SK-N-SH (cell line): Measurements from ENCODE around the gene KLHL41. TPM values are rescaled to one million over a fixed set of nuclear protein-coding genes. Genes with fewer than 3 reads are reported as not detected.
"Not testable (repeated sequence)": the region's sequence is repeated elsewhere in the genome, so short reads cannot be mapped to it uniquely, and the experiment has no call there.

ENCODE experiments used
- CTCF ChIA-PET: fragments of 300-600, 350-600 bp; formaldehyde crosslinking; extraction: SDS; loops from one replicate; lab custom pipeline; 2021; lab: Yijun Ruan, JAX
- POLR2A ChIA-PET: fragments of 350-600 bp; sonication (Branson Sonifier 250); formaldehyde crosslinking; extraction: SDS; loops from one replicate; lab custom pipeline; 2020; ENCODE audit warnings: antibody characterized with exemption, inconsistent platforms; lab: Yijun Ruan, JAX
- DNase-seq: peaks from one replicate; pipeline ENCODE4 v3.0.0; 2012
- H2AFZ ChIP-seq: fragments of 200-600 bp; sonication (generic); 2 replicates; pipeline ENCODE4 v1.8.1; 2016; ENCODE audit warnings: antibody characterized with exemption, mild to moderate bottlenecking, low read depth
- H3F3A ChIP-seq: fragments of 200-600 bp; sonication (generic); replicated peaks from 2 replicates; pipeline ENCODE3; 2016; ENCODE audit warnings: antibody characterized with exemption, mild to moderate bottlenecking; ENCODE audit not compliant: insufficient read depth
- H3K27ac ChIP-seq, 2 experiments: fragments of 200-500 bp in 1 of 2; fragments of 200-600 bp in 1 of 2; sonication (Bioruptor generic) in 1 of 2; sonication (generic), shearing (Covaris generic) in 1 of 2; 2 replicates each; pipeline versions ENCODE4 v1.5.1 to v1.6.1; 2014 to 2016; ENCODE audit warnings: low read depth in 2 of 2, inconsistent platforms in 1 of 2, low read length in 1 of 2, mild to moderate bottlenecking in 1 of 2, mixed read lengths in 1 of 2
- H3K27me3 ChIP-seq: fragments of 200-600 bp; sonication (generic), shearing (Covaris generic); 2 replicates; pipeline ENCODE4 v1.6.1; 2016; ENCODE audit warnings: mixed run types; ENCODE audit not compliant: insufficient read depth
- H3K36me3 ChIP-seq, 2 experiments: fragments of 200-500 bp in 1 of 2; fragments of 200-600 bp in 1 of 2; sonication (Bioruptor generic) in 1 of 2; sonication (generic) in 1 of 2; replicated peaks in 1 of 2; 2 replicates each; pipeline versions ENCODE3 to v1.5.1; 2014 to 2016; ENCODE audit warnings: low read length in 1 of 2, mild to moderate bottlenecking in 1 of 2; ENCODE audit not compliant: insufficient read depth in 2 of 2, control insufficient read depth in 1 of 2
- H3K4me1 ChIP-seq, 2 experiments: fragments of 200-500 bp in 1 of 2; fragments of 200-600 bp in 1 of 2; sonication (Bioruptor generic) in 1 of 2; sonication (generic), shearing (Covaris generic) in 1 of 2; 2 replicates each; pipeline versions ENCODE4 v1.5.1 to v1.6.1; 2014 to 2016; ENCODE audit warnings: low read depth in 1 of 2, low read length in 1 of 2, mixed run types in 1 of 2; ENCODE audit not compliant: insufficient read depth in 2 of 2, control insufficient read depth in 1 of 2
- H3K4me2 ChIP-seq: fragments of 200-600 bp; sonication (generic), shearing (Covaris generic); 2 replicates; pipeline ENCODE4 v1.6.1; 2017; ENCODE audit warnings: mixed run types
- H3K4me3 ChIP-seq, 2 experiments: fragments of 200-500 bp in 1 of 2; fragments of 200-600 bp in 1 of 2; sonication (Bioruptor generic) in 1 of 2; sonication (generic), shearing (Covaris generic) in 1 of 2; 2 replicates each; pipeline versions ENCODE4 v1.5.1 to v1.8.1; 2014 to 2016; ENCODE audit warnings: low read depth in 2 of 2, inconsistent platforms in 1 of 2, low read length in 1 of 2, mild to moderate bottlenecking in 1 of 2, mixed read lengths in 1 of 2, moderate library complexity in 1 of 2
- H3K79me2 ChIP-seq: fragments of 200-600 bp; sonication (generic); 2 replicates; pipeline ENCODE4 v1.8.1; 2017; ENCODE audit warnings: mild to moderate bottlenecking; ENCODE audit not compliant: insufficient read depth
- H3K9ac ChIP-seq: fragments of 200-600 bp; sonication (generic); 2 replicates; pipeline ENCODE4 v1.6.1; 2017; ENCODE audit warnings: mixed run types
- H3K9me2 ChIP-seq: fragments of 200-600 bp; sonication (generic); 2 replicates; pipeline ENCODE4 v1.6.1; 2017; ENCODE audit warnings: mixed run types
- H3K9me3 ChIP-seq: fragments of 200-600 bp; sonication (generic); 2 replicates; pipeline ENCODE4 v1.6.1; 2017; ENCODE audit warnings: mixed run types, mild to moderate bottlenecking, moderate library complexity
- H4K20me1 ChIP-seq: fragments of 200-600 bp; sonication (generic); 2 replicates; pipeline ENCODE4 v1.6.1; 2017; ENCODE audit warnings: mild to moderate bottlenecking, mixed run types; ENCODE audit not compliant: insufficient read depth
- CHD2 ChIP-seq: fragments of 150-350 bp; IDR thresholded peaks from 2 replicates; pipeline ENCODE4 v1.6.1; 2018; ENCODE audit warnings: low read length; ENCODE audit not compliant: partially characterized antibody
- EP300 ChIP-seq, 2 experiments: IDR thresholded peaks; 2 replicates each; pipeline versions ENCODE4 v1.4.0 to v1.6.1; 2012; ENCODE audit warnings: borderline replicate concordance in 1 of 2, low read depth in 1 of 2, low read length in 1 of 2
- EZH2phosphoT487 ChIP-seq: fragments of 200-600 bp; sonication (generic); IDR thresholded peaks from 2 replicates; pipeline ENCODE4 v1.6.1; 2017; ENCODE audit warnings: low read depth, mixed run types, mild to moderate bottlenecking, antibody characterized with exemption, moderate library complexity, borderline replicate concordance
- FOSL2 ChIP-seq: IDR thresholded peaks from 2 replicates; pipeline ENCODE4 v1.4.0; 2012; ENCODE audit warnings: low read depth, mild to moderate bottlenecking, moderate library complexity, borderline replicate concordance
- FOXM1 ChIP-seq: IDR thresholded peaks from 2 replicates; pipeline ENCODE4 v1.4.0; 2012; ENCODE audit warnings: low read depth, mild to moderate bottlenecking
- JUND ChIP-seq: IDR thresholded peaks from 2 replicates; pipeline ENCODE4 v1.4.0; 2012
- MEF2A ChIP-seq: IDR thresholded peaks from 2 replicates; pipeline ENCODE4 v1.4.0; 2012; ENCODE audit warnings: low read depth, borderline replicate concordance
- MXI1 ChIP-seq: IDR thresholded peaks from 2 replicates; pipeline ENCODE4 v1.6.1; 2012; ENCODE audit warnings: mild to moderate bottlenecking, low read depth, low read length, improper control_type of control experiment
- PBX3 ChIP-seq: IDR thresholded peaks from 2 replicates; pipeline ENCODE4; 2012
- RAD21 ChIP-seq: IDR thresholded peaks from 2 replicates; pipeline ENCODE4 v1.6.1; 2012; ENCODE audit warnings: mild to moderate bottlenecking, low read length
- RFX5 ChIP-seq: IDR thresholded peaks from 2 replicates; pipeline ENCODE4 v1.6.1; 2012; ENCODE audit warnings: mild to moderate bottlenecking, improper control_type of control experiment, low read length
- RXRA ChIP-seq: IDR thresholded peaks from 2 replicates; pipeline ENCODE4 v1.4.0; 2012; ENCODE audit warnings: low read depth, mild to moderate bottlenecking, borderline replicate concordance
- TAF1 ChIP-seq: IDR thresholded peaks from 2 replicates; pipeline ENCODE4 v1.6.1; 2012; ENCODE audit warnings: low read depth, mild to moderate bottlenecking, low read length, moderate library complexity, borderline replicate concordance
- ZBTB33 ChIP-seq: IDR thresholded peaks from 2 replicates; pipeline ENCODE4 v1.4.0; 2012; ENCODE audit warnings: low read depth, borderline replicate concordance
- WGBS: methylation state at CpG from one replicate; pipeline ENCODE4 v1.1.6; 2017; ENCODE audit warnings: low lambda C conversion rate; 5-methylcytosine and 5-hydroxymethylcytosine counted together
- polyA plus RNA-seq, 3 experiments: library from polyadenylated mRNA; depleted of rRNA; stranded (reverse); fragments of >200 nt; gene quantifications; 2 replicates each; pipeline ENCODE4 v1.2.3, GENCODE V29; 2012

The KLHL41 gene
- polyA plus RNA-seq, 1 of the 3 experiments (the other 2 are of a cell fraction), result 0.26 TPM

- Histone ChIP-seq H3K9me2 (no peaks in the 10 kb centered on the region), H3K4me1 (no peaks in the 10 kb centered on the region), H3K27ac (no peak overlapping the region), H4K20me1 (no peaks in the 10 kb centered on the region), H3K9me3 (peaks cover 6% of the 10 kb centered on the region; the same call in 1 of the 2 replicates), H3F3A (peaks cover 8% of the 10 kb centered on the region), H3K4me3 (no peak overlapping the region), H3K4me2 (no peak overlapping the region), H3K79me2 (peaks cover 9% of the 10 kb centered on the region; the same call in 1 of the 2 replicates), H3K27me3 (no peaks in the 10 kb centered on the region), H3K36me3 (peaks cover 14 to 27% of the 10 kb centered on the region in 2 experiments), H3K9ac (no peak overlapping the region), H2AFZ (no peak overlapping the region)
- WGBS, result 89% methylated on average over 1 of the region's 1 CpG
- CTCF ChIA-PET, result no interaction called here
- TF ChIP-seq MXI1 (no peak), FOXM1 (no peak), EZH2phosphoT487 (no peak), JUND (no peak), RAD21 (no peak), FOSL2 (no peak), RXRA (no peak), TAF1 (no peak), EP300 (IDR thresholded peaks at IDR 0.05; ENCODE audit: borderline replicate concordance in 1 of 2, low read depth in 1 of 2, low read length in 1 of 2) (no peak)
- no peak for DNase-seq
- POLR2A ChIA-PET, result no interaction called here
These were observed 51.9 kb downstream of the KLHL41 start for GRCh38 chr2:169561364-169561763.

GRCh38 chr2:169562084-169562483, 52.6 kb downstream of the KLHL41 start:
- H3F3A ChIP-seq, H3K9me3 ChIP-seq, H3K9ac ChIP-seq, H4K20me1 ChIP-seq, H3K4me3 ChIP-seq, H3K4me1 ChIP-seq, POLR2A ChIA-PET, H3K79me2 ChIP-seq, DNase-seq, H2AFZ ChIP-seq, H3K27me3 ChIP-seq, H3K9me2 ChIP-seq, H3K27ac ChIP-seq, H3K4me2 ChIP-seq: not testable (repeated sequence)
- 80% methylated on average over 5 of the region's 5 CpGs for WGBS
- H3K36me3 ChIP-seq, result peaks cover 14 to 25% of the 10 kb centered on the region in 2 experiments
- CTCF ChIA-PET, result interaction anchor here (1.1 kb wide), 1 partner anchor 187 kb away, joined by 3 read pairs; no protein-coding TSS in a partner anchor

- Histone ChIP-seq H3K4me1 (no peaks in the 10 kb centered on the region), H3F3A (peaks cover 8% of the 10 kb centered on the region), H3K4me2 (no peak overlapping the region), H3K27ac (no peak overlapping the region), H3K4me3 (no peak overlapping the region), H3K9ac (no peak overlapping the region), H4K20me1 (no peaks in the 10 kb centered on the region), H3K27me3 (no peaks in the 10 kb centered on the region), H3K9me2 (no peaks in the 10 kb centered on the region), H3K36me3 (peaks cover 16 to 26% of the 10 kb centered on the region in 2 experiments), H3K79me2 (peaks cover 9% of the 10 kb centered on the region; the same call in 1 of the 2 replicates), H3K9me3 (peaks cover 6% of the 10 kb centered on the region; the same call in 1 of the 2 replicates), H2AFZ (no peak overlapping the region)
- 100% methylated on average over 2 of the region's 2 CpGs for WGBS
- no peak for DNase-seq
- ChIA-PET CTCF (interaction anchor here (0.6 to 1.1 kb wide), 2 partner anchors 39 to 187 kb away, joined by 3 read pairs; no protein-coding TSS in a partner anchor), POLR2A (no interaction called here)
- TF ChIP-seq MEF2A (no peak), ZBTB33 (no peak), RFX5 (no peak), PBX3 (no peak), CHD2 (no peak)
These were observed 53.0 kb downstream of the KLHL41 start for GRCh38 chr2:169562519-169562918.
